HL-60/S4 (cell line): ENCODE results near the gene LIX1.
"Not testable (repeated sequence)": the region's sequence is repeated elsewhere in the genome, so short reads cannot be mapped to it uniquely, and the experiment has no call there.

Source experiments
- in situ Hi-C: fragments of 300-500 bp; cut with MboI; formaldehyde crosslinking; loops from 2 replicates; pipeline ENCODE4 v1.14.3; 2022; ENCODE audit warnings: low sequenced_read_pairs

Gene LIX1

GRCh38 chr5:97106216-97106581 lies 36.2 kb downstream of the LIX1 start:
- in situ Hi-C loops, result no loop called here

GRCh38 chr5:97105501-97106215 lies 36.8 kb downstream of the LIX1 start:
- in situ Hi-C loops, result no loop called here

GRCh38 chr5:97102010-97102470 lies 40.4 kb downstream of the LIX1 start:
- in situ Hi-C loops, result no loop called here

GRCh38 chr5:97101189-97101910 lies 41.1 kb downstream of the LIX1 start:
- in situ Hi-C loops, result no loop called here

GRCh38 chr5:97100476-97100875 lies 41.9 kb downstream of the LIX1 start:
- in situ Hi-C loops, result no loop called here

- in situ Hi-C loops, result no loop called here
Measured at GRCh38 chr5:97098922-97099321, 43.5 kb downstream of the LIX1 start.

GRCh38 chr5:97097326-97098230 lies 44.8 kb downstream of the LIX1 start:
- in situ Hi-C loops, result no loop called here

- in situ Hi-C loops, result no loop called here
Measured at GRCh38 chr5:97096846-97097245, 45.6 kb downstream of the LIX1 start.

- in situ Hi-C loops, result no loop called here
Measured at GRCh38 chr5:97096191-97096590, 46.2 kb downstream of the LIX1 start.

GRCh38 chr5:97095318-97095732 lies 47.1 kb downstream of the LIX1 start:
- in situ Hi-C loops, result no loop called here

GRCh38 chr5:97094579-97095317 lies 47.7 kb downstream of the LIX1 start:
- in situ Hi-C loops, result no loop called here

GRCh38 chr5:97093193-97093592 lies 49.2 kb downstream of the LIX1 start:
- in situ Hi-C loops, result no loop called here

- in situ Hi-C loops, result no loop called here
Measured at GRCh38 chr5:97090944-97091343, 51.5 kb downstream of the LIX1 start.

GRCh38 chr5:97089149-97089801 lies 53.1 kb downstream of the LIX1 start:
- in situ Hi-C loops, result no loop called here

GRCh38 chr5:97088774-97089148 lies 53.6 kb downstream of the LIX1 start:
- in situ Hi-C loops, result no loop called here

GRCh38 chr5:97087138-97087537 lies 55.3 kb downstream of the LIX1 start:
- in situ Hi-C loops, result no loop called here

GRCh38 chr5:97085459-97086181 lies 56.8 kb downstream of the LIX1 start:
- in situ Hi-C loops, result no loop called here

GRCh38 chr5:97084782-97085458 lies 57.5 kb downstream of the LIX1 start:
- in situ Hi-C loops, result not testable (repeated sequence)
